Smooth muscle cell (in vitro differentiated cells): ENCODE results near the gene NOA1. TPM values are rescaled to one million over a fixed set of nuclear protein-coding genes. Genes with fewer than 3 reads are reported as not detected.
"Not testable (repeated sequence)": the region's sequence is repeated elsewhere in the genome, so short reads cannot be mapped to it uniquely, and the experiment has no call there.

Experiments used
- DNase-seq: peaks from one replicate; lab custom pipeline; 2025; ENCODE audit not compliant: unreplicated experiment; lab: John Stamatoyannopoulos, UW
- H2AFZ ChIP-seq: fragments of 200-600 bp; sonication (generic); 2 replicates; pipeline ENCODE4 v1.6.0; 2016; ENCODE audit warnings: antibody characterized with exemption, low read depth, mild to moderate bottlenecking
- H3F3A ChIP-seq: fragments of 200-600 bp; sonication (generic); 2 replicates; pipeline ENCODE4 v1.6.0; 2017; ENCODE audit warnings: antibody characterized with exemption, low read depth
- H3K27ac ChIP-seq: fragments of 200-600 bp; sonication (generic); 2 replicates; pipeline ENCODE4 v1.5.1; 2016; ENCODE audit warnings: low read depth, mild to moderate bottlenecking
- H3K27me3 ChIP-seq: fragments of 200-600 bp; sonication (generic); 2 replicates; pipeline ENCODE4 v1.6.1; 2016; ENCODE audit warnings: low read depth, mild to moderate bottlenecking
- H3K36me3 ChIP-seq: fragments of 200-600 bp; sonication (generic); 2 replicates; pipeline ENCODE4 v1.5.1; 2016; ENCODE audit warnings: low read depth
- H3K4me1 ChIP-seq: fragments of 200-600 bp; sonication (generic); 2 replicates; pipeline ENCODE4 v1.5.1; 2016; ENCODE audit warnings: low read depth
- H3K4me2 ChIP-seq: fragments of 200-600 bp; sonication (generic); 2 replicates; pipeline ENCODE4 v1.6.0; 2016; ENCODE audit warnings: mild to moderate bottlenecking
- H3K4me3 ChIP-seq: fragments of 200-600 bp; sonication (generic); 2 replicates; pipeline ENCODE4 v1.5.1; 2016; ENCODE audit warnings: mild to moderate bottlenecking
- H3K79me2 ChIP-seq: fragments of 200-600 bp; sonication (generic); 2 replicates; pipeline ENCODE4 v1.6.0; 2016; ENCODE audit warnings: low read depth, mild to moderate bottlenecking
- H3K9ac ChIP-seq: fragments of 200-600 bp; sonication (generic); 2 replicates; pipeline ENCODE4 v1.6.0; 2016; ENCODE audit warnings: low read depth
- H3K9me3 ChIP-seq: fragments of 200-600 bp; sonication (generic); replicated peaks from 2 replicates; pipeline ENCODE4 v1.5.1; 2016; ENCODE audit warnings: low read depth
- H4K20me1 ChIP-seq: fragments of 200-600 bp; sonication (generic); 2 replicates; pipeline ENCODE4 v1.6.0; 2016; ENCODE audit warnings: low read depth
- CTCF ChIP-seq: fragments of 200-600 bp; sonication (generic); IDR thresholded peaks from 2 replicates; pipeline ENCODE4 v1.5.1; 2017; ENCODE audit warnings: borderline replicate concordance, mild to moderate bottlenecking, antibody characterized with exemption; ENCODE audit not compliant: insufficient read depth, poor library complexity, severe bottlenecking
- WGBS: methylation state at CpG from one replicate; pipeline ENCODE4 v1.1.7; 2016; ENCODE audit warnings: low lambda C conversion rate; 5-methylcytosine and 5-hydroxymethylcytosine counted together
- polyA plus RNA-seq: library from polyadenylated mRNA; unstranded; fragments of >200 nt; fragmentation: Nextera tagmentation; extraction: Ambion mirVana; gene quantifications from 2 replicates; pipeline ENCODE4 v1.2.1, GENCODE V29; 2016
- total RNA-seq: library from RNA; depleted of rRNA; stranded (reverse); fragments of >200 nt; gene quantifications from 2 replicates; pipeline ENCODE4 v1.2.3, GENCODE V29; 2014

The NOA1 gene
- total and polyA plus RNA-seq, 2 experiments from 2014 or later, result 7.0 to 11.7 TPM

- no peak overlapping the region for H3K27ac ChIP-seq
- no peaks in the 10 kb centered on the region for H3F3A ChIP-seq
- no peak for TF ChIP-seq CTCF
- H3K9ac ChIP-seq, result no peak overlapping the region
- no peaks in the 10 kb centered on the region for H3K4me1 ChIP-seq
- peaks cover 13% of the 10 kb centered on the region for H3K79me2 ChIP-seq
- no peak overlapping the region for H3K4me2 ChIP-seq
- WGBS, result 73% methylated on average over 6 of the region's 6 CpGs
- H4K20me1 ChIP-seq, result peaks cover 39% of the 10 kb centered on the region
- no peaks in the 10 kb centered on the region for H3K9me3 ChIP-seq
- no peak overlapping the region for H3K4me3 ChIP-seq
- no peak for DNase-seq
- H2AFZ ChIP-seq, result no peak overlapping the region
- H3K36me3 ChIP-seq, result peaks cover 10% of the 10 kb centered on the region
- H3K27me3 ChIP-seq, result no peaks in the 10 kb centered on the region
These were observed 40.1 kb downstream of the NOA1 start for GRCh38 chr4:56937262-56937661.

- no peak overlapping the region for H3K4me3 ChIP-seq
- H3K79me2 ChIP-seq, result peaks cover 44% of the 10 kb centered on the region
- no peak overlapping the region for H3K9ac ChIP-seq
- H3K4me2 ChIP-seq, result no peak overlapping the region
- WGBS, result 93% methylated on average over 4 of the region's 4 CpGs
- no peaks in the 10 kb centered on the region for H3K9me3 ChIP-seq
- H3K27ac ChIP-seq, result no peak overlapping the region
- H3K4me1 ChIP-seq, result no peaks in the 10 kb centered on the region
- H4K20me1 ChIP-seq, result peaks cover 80% of the 10 kb centered on the region
- H3K36me3 ChIP-seq, result peaks cover 16% of the 10 kb centered on the region
- peaks cover 2% of the 10 kb centered on the region for H3F3A ChIP-seq
- TF ChIP-seq CTCF, result no peak
- no peak overlapping the region for H2AFZ ChIP-seq
- no peaks in the 10 kb centered on the region for H3K27me3 ChIP-seq
- no peak for DNase-seq
These were observed 45.5 kb downstream of the NOA1 start for GRCh38 chr4:56931924-56932323.

GRCh38 chr4:56930638-56931037 lies 46.8 kb downstream of the NOA1 start:
- DNase-seq, result no peak
- Histone ChIP-seq H3K4me2 (no peak overlapping the region), H3K27ac (no peak overlapping the region), H3K4me3 (no peak overlapping the region), H3K27me3 (no peaks in the 10 kb centered on the region), H3K9me3 (no peaks in the 10 kb centered on the region), H3K36me3 (peaks cover 17% of the 10 kb centered on the region), H3K4me1 (no peaks in the 10 kb centered on the region), H3K9ac (no peak overlapping the region), H3F3A (peaks cover 2% of the 10 kb centered on the region), H4K20me1 (peaks cover 87% of the 10 kb centered on the region), H3K79me2 (peaks cover 56% of the 10 kb centered on the region), H2AFZ (no peak overlapping the region)
- WGBS, result 99% methylated on average over 7 of the region's 7 CpGs
- TF ChIP-seq CTCF, result no peak

GRCh38 chr4:56927196-56927595 lies 50.2 kb downstream of the NOA1 start:
- H3F3A ChIP-seq, result peaks cover 2% of the 10 kb centered on the region
- H3K9ac ChIP-seq, result no peak overlapping the region
- H3K36me3 ChIP-seq, result peaks cover 15% of the 10 kb centered on the region
- H3K4me2 ChIP-seq, result no peak overlapping the region
- no peaks in the 10 kb centered on the region for H3K27me3 ChIP-seq
- no peak overlapping the region for H3K27ac ChIP-seq
- TF ChIP-seq CTCF, result no peak
- peaks cover 76% of the 10 kb centered on the region for H3K79me2 ChIP-seq
- WGBS, result 77% methylated on average over 2 of the region's 2 CpGs
- H2AFZ ChIP-seq, result no peak overlapping the region
- H3K4me1 ChIP-seq, result no peaks in the 10 kb centered on the region
- H3K9me3 ChIP-seq, result no peaks in the 10 kb centered on the region
- DNase-seq, result no peak
- H4K20me1 ChIP-seq, result peaks cover 86% of the 10 kb centered on the region
- H3K4me3 ChIP-seq, result no peak overlapping the region

- Histone ChIP-seq H4K20me1 (peaks cover 99% of the 10 kb centered on the region), H3K79me2 (peaks cover 100% of the 10 kb centered on the region), H3K4me1 (peaks cover 17% of the 10 kb centered on the region)
- not testable (repeated sequence) for H3K27ac ChIP-seq, H3F3A ChIP-seq, H2AFZ ChIP-seq, DNase-seq, H3K36me3 ChIP-seq, H3K9me3 ChIP-seq, H3K27me3 ChIP-seq, H3K4me2 ChIP-seq, H3K4me3 ChIP-seq, H3K9ac ChIP-seq
- WGBS, result 97% methylated on average over 12 of the region's 12 CpGs
These were observed 62.4 kb downstream of the NOA1 start for GRCh38 chr4:56914977-56915376.
